NCI-H748 treated with DMSO at 0.1 percent for 48 hours (cell line): ENCODE measurements around the gene GPR37L1.

Experiments used
- DNase-seq: peaks from one replicate; lab custom pipeline; 2025; lab: John Stamatoyannopoulos, UW

The GPR37L1 gene

GRCh38 chr1:202122639-202123335 is at the start of gene GPR37L1:
GPR37L1 (plus strand) TSS chr1:202122917; CDS start chr1:202122964, 47 bp downstream.
- no peak for DNase-seq

GRCh38 chr1:202073206-202073605 is 49.5 kb upstream of the GPR37L1 start:
- no peak for DNase-seq

- DNase-seq, result no peak
Observed at GRCh38 chr1:202074985-202075384, 47.7 kb upstream of the GPR37L1 start.

- DNase-seq, result no peak
Observed at GRCh38 chr1:202075389-202075788, 47.3 kb upstream of the GPR37L1 start.

GRCh38 chr1:202076050-202076511 is 46.6 kb upstream of the GPR37L1 start:
- no peak for DNase-seq

- no peak for DNase-seq
Observed at GRCh38 chr1:202078241-202078640, 44.5 kb upstream of the GPR37L1 start.

GRCh38 chr1:202081992-202082391 is 40.7 kb upstream of the GPR37L1 start:
- no peak for DNase-seq

- peak; percentile 58 for DNase-seq
Observed at GRCh38 chr1:202084791-202085681, 37.7 kb upstream of the GPR37L1 start.

- no peak for DNase-seq
Observed at GRCh38 chr1:202085682-202086373, 36.9 kb upstream of the GPR37L1 start.

- peak; percentile 40 for DNase-seq
Observed at GRCh38 chr1:202086579-202087350, 36.0 kb upstream of the GPR37L1 start.

- no peak for DNase-seq
Observed at GRCh38 chr1:202088206-202088605, 34.5 kb upstream of the GPR37L1 start.

- DNase-seq, result no peak
Observed at GRCh38 chr1:202090994-202091393, 31.7 kb upstream of the GPR37L1 start.

- DNase-seq, result no peak
Observed at GRCh38 chr1:202093858-202094257, 28.9 kb upstream of the GPR37L1 start.

GRCh38 chr1:202101184-202101583 is 21.5 kb upstream of the GPR37L1 start:
- DNase-seq, result no peak

GRCh38 chr1:202104073-202104472 is 18.6 kb upstream of the GPR37L1 start:
- no peak for DNase-seq

GRCh38 chr1:202105571-202106339 is 17.0 kb upstream of the GPR37L1 start:
- no peak for DNase-seq

GRCh38 chr1:202106340-202107254 is 16.1 kb upstream of the GPR37L1 start:
- no peak for DNase-seq

GRCh38 chr1:202107321-202107761 is 15.4 kb upstream of the GPR37L1 start:
- DNase-seq, result no peak

GRCh38 chr1:202107801-202108731 is 14.7 kb upstream of the GPR37L1 start:
- no peak for DNase-seq
